H1 (cell line): ENCODE results near the gene ADARB2. TPM values are rescaled to one million over a fixed set of nuclear protein-coding genes. Genes with fewer than 3 reads are reported as not detected.

Source experiments
- ASH2L ChIP-seq: fragments of 200-600, 300-600 bp; sonication (generic); IDR thresholded peaks from one replicate; pipeline ENCODE4 v1.7.1; 2017; ENCODE audit warnings: low read length
- CHD7 ChIP-seq: fragments of 300-600 bp; sonication (generic); IDR thresholded peaks from 2 replicates; pipeline ENCODE4 v1.7.1; 2012; ENCODE audit warnings: low read length, moderate library complexity, mild to moderate bottlenecking, inconsistent platforms; ENCODE audit not compliant: insufficient replicate concordance
- CREB1 ChIP-seq: IDR thresholded peaks from 2 replicates; pipeline ENCODE4 v1.6.1; 2012; ENCODE audit warnings: inconsistent platforms
- MAFK ChIP-seq: IDR thresholded peaks from 2 replicates; pipeline ENCODE4 v1.6.1; 2012; ENCODE audit warnings: low read depth, mild to moderate bottlenecking, improper control_type of control experiment, low read length
- SIRT6 ChIP-seq: IDR thresholded peaks from one replicate; pipeline ENCODE4 v1.7.1; 2012; ENCODE audit warnings: low read length, inconsistent platforms
- polyA plus RNA-seq, 7 experiments: library from polyadenylated mRNA; depleted of rRNA in 3 of 7; stranded (reverse) in 5 of 7; unstranded in 2 of 7; fragments of >200 nt in 5 of 7; fragments of 200-250 nt in 2 of 7; gene quantifications; 1 replicate in 5 of 7; 2 replicates in 1 of 7; 4 replicates in 1 of 7; pipeline versions ENCODE4 v1.2.1 to v1.2.3, GENCODE V29; 2011 to 2013; ENCODE audit warnings: missing spikeins in 2 of 7, mixed read lengths in 2 of 7
- total RNA-seq: library from RNA; stranded (reverse); fragmentation: NEBNext Ultra II Directional; extraction: Animal tissue kit (Norgen Biotek cat#: 25700); gene quantifications from 2 replicates; pipeline ENCODE4 v1.2.1, GENCODE V29; 2021

The ADARB2 gene
- total and polyA plus RNA-seq, 2 of the 8 experiments (the other 6 are each of a cell fraction or from before 2014, with no cell fraction given) = 2.2 to 2.8 TPM

GRCh38 chr10:1660815-1661214, 76.5 kb downstream of the ADARB2 start (continued):
- TF ChIP-seq CHD7 (no peak), SIRT6 (no peak), ASH2L (no peak), CREB1 (no peak), MAFK (no peak)
